HepG2 (cell line): ENCODE data around the gene ZNF213. TPM values are rescaled to one million over a fixed set of nuclear protein-coding genes. Genes with fewer than 3 reads are reported as not detected.

ENCODE experiments used
- CENPX ChIP-seq: sonication (generic); formaldehyde crosslinking; IDR thresholded peaks from 2 replicates; pipeline ENCODE4 v1.9.0; 2021; ENCODE audit warnings: mild to moderate bottlenecking, missing genetic modification reagents, moderate library complexity
- ELF3 ChIP-seq: IDR thresholded peaks from 2 replicates; pipeline ENCODE4 v1.6.1; 2016; ENCODE audit warnings: missing genetic modification reagents, missing compliant biosample characterization
- EP300 ChIP-seq, 3 experiments: sonication (generic) in 1 of 3; formaldehyde crosslinking in 1 of 3; IDR thresholded peaks; 2 replicates each; pipeline versions ENCODE4 v1.5.1 to v1.6.1; 2011 to 2020; ENCODE audit warnings: low read depth in 2 of 3, low read length in 2 of 3, borderline replicate concordance in 1 of 3, improper control_type of control experiment in 1 of 3, mild to moderate bottlenecking in 1 of 3, missing genetic modification reagents in 1 of 3, moderate library complexity in 1 of 3
- HCFC1 ChIP-seq: fragments of 150-350 bp; IDR thresholded peaks from 2 replicates; pipeline ENCODE4 v1.6.1; 2014; ENCODE audit warnings: low read depth, low read length
- HDAC1 ChIP-seq: sonication (generic); formaldehyde crosslinking; IDR thresholded peaks from 2 replicates; pipeline ENCODE4 v1.5.1; 2020; ENCODE audit warnings: mild to moderate bottlenecking, missing genetic modification reagents
- HMG20A ChIP-seq: IDR thresholded peaks from 2 replicates; pipeline ENCODE4 v1.6.1; 2016; ENCODE audit warnings: borderline replicate concordance
- HNF4A ChIP-seq: sonication (generic); formaldehyde crosslinking; IDR thresholded peaks from 2 replicates; pipeline ENCODE4 v1.4.0; 2020; ENCODE audit warnings: missing genetic modification reagents
- MTA1 ChIP-seq: sonication (generic); formaldehyde crosslinking; IDR thresholded peaks from 2 replicates; pipeline ENCODE4 v1.4.0; 2020; ENCODE audit warnings: missing genetic modification reagents, mild to moderate bottlenecking, borderline replicate concordance
- MXD1 ChIP-seq: sonication (generic); formaldehyde crosslinking; IDR thresholded peaks from 2 replicates; pipeline ENCODE4 v1.4.0; 2020; ENCODE audit warnings: mild to moderate bottlenecking, missing genetic modification reagents
- PRPF4 ChIP-seq: fragments of 200-400 bp; formaldehyde crosslinking; IDR thresholded peaks from 2 replicates; pipeline ENCODE4 v1.6.1; 2016; ENCODE audit warnings: low read length, low read depth; ENCODE audit not compliant: poor library complexity, severe bottlenecking
- RXRB ChIP-seq: IDR thresholded peaks from 2 replicates; pipeline ENCODE4 v1.6.1; 2016; ENCODE audit warnings: borderline replicate concordance, missing genetic modification reagents, missing compliant biosample characterization
- SALL2 ChIP-seq: sonication (generic); formaldehyde crosslinking; IDR thresholded peaks from 2 replicates; pipeline ENCODE4 v1.8.1; 2023; ENCODE audit warnings: mild to moderate bottlenecking, missing genetic modification reagents, inconsistent platforms
- ZEB1 ChIP-seq: IDR thresholded peaks from 2 replicates; pipeline ENCODE4 v1.6.1; 2012; ENCODE audit warnings: mild to moderate bottlenecking, low read depth, inconsistent platforms; ENCODE audit not compliant: insufficient replicate concordance
- ZNF232 ChIP-seq: sonication (generic); formaldehyde crosslinking; IDR thresholded peaks from 2 replicates; pipeline ENCODE4 v1.4.0; 2020; ENCODE audit warnings: missing genetic modification reagents, borderline replicate concordance
- ZNF275 ChIP-seq: sonication (generic); formaldehyde crosslinking; IDR thresholded peaks from 2 replicates; pipeline ENCODE4 v1.8.0; 2022; ENCODE audit warnings: missing genetic modification reagents, mild to moderate bottlenecking, inconsistent platforms, borderline replicate concordance
- ZNF441 ChIP-seq: sonication (generic); formaldehyde crosslinking; IDR thresholded peaks from 2 replicates; pipeline ENCODE4 v1.7.0; 2021; ENCODE audit warnings: missing genetic modification reagents, borderline replicate concordance
- ZNF670 ChIP-seq: sonication (generic); formaldehyde crosslinking; IDR thresholded peaks from 2 replicates; pipeline ENCODE4 v1.8.0; 2022; ENCODE audit warnings: mild to moderate bottlenecking, missing genetic modification reagents, borderline replicate concordance
- ZNF883 ChIP-seq: sonication (generic); formaldehyde crosslinking; IDR thresholded peaks from 2 replicates; pipeline ENCODE4 v1.5.1; 2020; ENCODE audit warnings: mild to moderate bottlenecking, missing genetic modification reagents; ENCODE audit errors: not compliant biosample characterization
- polyA plus RNA-seq, 8 experiments: library from polyadenylated mRNA; depleted of rRNA in 3 of 8; stranded (reverse) in 7 of 8; unstranded in 1 of 8; fragments of >200 nt; fragmentation: Illumina TruSeq in 4 of 8; extraction: Trizol in 4 of 8; gene quantifications; 2 replicates each; pipeline versions ENCODE4 v1.2.1 to v1.2.3, GENCODE V29; 2011 to 2016; ENCODE audit warnings: low read depth in 4 of 8, missing spikeins in 1 of 8, mixed read lengths in 1 of 8; ENCODE audit not compliant: insufficient read depth in 1 of 8
- total RNA-seq, 5 experiments: library from RNA; depleted of rRNA; stranded (reverse); fragments of >200 nt; fragmentation: Illumina TruSeq; extraction: Trizol; gene quantifications; 2 replicates each; pipeline ENCODE4 v1.2.3, GENCODE V29; 2016; ENCODE audit warnings: low read depth in 1 of 5
- TF ChIP-seq, protein P1 (sequence below): sonication (generic); formaldehyde crosslinking; conservative IDR thresholded peaks from 2 replicates; pipeline ENCODE4 v1.5.0; 2020; ENCODE audit warnings: missing genetic modification reagents
- TF ChIP-seq, protein P2 (sequence below): sonication (generic); formaldehyde crosslinking; IDR thresholded peaks from 2 replicates; pipeline ENCODE4 v1.5.1; 2020; ENCODE audit warnings: mild to moderate bottlenecking, missing genetic modification reagents, moderate library complexity

Gene ZNF213
- total and polyA plus RNA-seq, 2 of the 13 experiments (the other 11 are each of a cell fraction or from before 2014, with no cell fraction given), result 0.59 to 0.97 TPM

- peak; percentile 14; the same call in 1 of the 2 replicates for TF ChIP-seq ZNF232
- TF ChIP-seq ZNF275 (CRISPR knock-in tag), result 0 out of 2 replicates have a peak, but pooled peaks have one; percentile 53
- TF ChIP-seq MTA1 (CRISPR knock-in tag), result peak; percentile 30; the same call in 1 of the 2 replicates
- peak; percentile 29 for TF ChIP-seq ZEB1
- TF ChIP-seq, protein P1, sequence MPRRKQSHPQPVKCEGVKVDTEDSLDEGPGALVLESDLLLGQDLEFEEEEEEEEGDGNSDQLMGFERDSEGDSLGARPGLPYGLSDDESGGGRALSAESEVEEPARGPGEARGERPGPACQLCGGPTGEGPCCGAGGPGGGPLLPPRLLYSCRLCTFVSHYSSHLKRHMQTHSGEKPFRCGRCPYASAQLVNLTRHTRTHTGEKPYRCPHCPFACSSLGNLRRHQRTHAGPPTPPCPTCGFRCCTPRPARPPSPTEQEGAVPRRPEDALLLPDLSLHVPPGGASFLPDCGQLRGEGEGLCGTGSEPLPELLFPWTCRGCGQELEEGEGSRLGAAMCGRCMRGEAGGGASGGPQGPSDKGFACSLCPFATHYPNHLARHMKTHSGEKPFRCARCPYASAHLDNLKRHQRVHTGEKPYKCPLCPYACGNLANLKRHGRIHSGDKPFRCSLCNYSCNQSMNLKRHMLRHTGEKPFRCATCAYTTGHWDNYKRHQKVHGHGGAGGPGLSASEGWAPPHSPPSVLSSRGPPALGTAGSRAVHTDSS (CRISPR knock-in tag), result no peak
- peak; percentile 65 for TF ChIP-seq ELF3 (CRISPR knock-in tag)
- peak; percentile 47 for TF ChIP-seq HNF4A (CRISPR knock-in tag)
- peak; percentile 50; the same call in 1 of the 2 replicates for TF ChIP-seq HCFC1
- TF ChIP-seq HDAC1 (CRISPR knock-in tag), result peak; percentile 79
- no peak; the same call in 1 of the 2 replicates for TF ChIP-seq RXRB (CRISPR knock-in tag)
- TF ChIP-seq ZNF883 (CRISPR knock-in tag), result peak; percentile 73
- no peak for TF ChIP-seq PRPF4
- no peak for TF ChIP-seq CENPX (CRISPR knock-in tag)
- TF ChIP-seq, protein P2, sequence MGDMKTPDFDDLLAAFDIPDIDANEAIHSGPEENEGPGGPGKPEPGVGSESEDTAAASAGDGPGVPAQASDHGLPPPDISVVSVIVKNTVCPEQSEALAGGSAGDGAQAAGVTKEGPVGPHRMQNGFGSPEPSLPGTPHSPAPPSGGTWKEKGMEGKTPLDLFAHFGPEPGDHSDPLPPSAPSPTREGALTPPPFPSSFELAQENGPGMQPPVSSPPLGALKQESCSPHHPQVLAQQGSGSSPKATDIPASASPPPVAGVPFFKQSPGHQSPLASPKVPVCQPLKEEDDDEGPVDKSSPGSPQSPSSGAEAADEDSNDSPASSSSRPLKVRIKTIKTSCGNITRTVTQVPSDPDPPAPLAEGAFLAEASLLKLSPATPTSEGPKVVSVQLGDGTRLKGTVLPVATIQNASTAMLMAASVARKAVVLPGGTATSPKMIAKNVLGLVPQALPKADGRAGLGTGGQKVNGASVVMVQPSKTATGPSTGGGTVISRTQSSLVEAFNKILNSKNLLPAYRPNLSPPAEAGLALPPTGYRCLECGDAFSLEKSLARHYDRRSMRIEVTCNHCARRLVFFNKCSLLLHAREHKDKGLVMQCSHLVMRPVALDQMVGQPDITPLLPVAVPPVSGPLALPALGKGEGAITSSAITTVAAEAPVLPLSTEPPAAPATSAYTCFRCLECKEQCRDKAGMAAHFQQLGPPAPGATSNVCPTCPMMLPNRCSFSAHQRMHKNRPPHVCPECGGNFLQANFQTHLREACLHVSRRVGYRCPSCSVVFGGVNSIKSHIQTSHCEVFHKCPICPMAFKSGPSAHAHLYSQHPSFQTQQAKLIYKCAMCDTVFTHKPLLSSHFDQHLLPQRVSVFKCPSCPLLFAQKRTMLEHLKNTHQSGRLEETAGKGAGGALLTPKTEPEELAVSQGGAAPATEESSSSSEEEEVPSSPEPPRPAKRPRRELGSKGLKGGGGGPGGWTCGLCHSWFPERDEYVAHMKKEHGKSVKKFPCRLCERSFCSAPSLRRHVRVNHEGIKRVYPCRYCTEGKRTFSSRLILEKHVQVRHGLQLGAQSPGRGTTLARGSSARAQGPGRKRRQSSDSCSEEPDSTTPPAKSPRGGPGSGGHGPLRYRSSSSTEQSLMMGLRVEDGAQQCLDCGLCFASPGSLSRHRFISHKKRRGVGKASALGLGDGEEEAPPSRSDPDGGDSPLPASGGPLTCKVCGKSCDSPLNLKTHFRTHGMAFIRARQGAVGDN (CRISPR knock-in tag), result peak; percentile 87
- peak; percentile 68 for TF ChIP-seq MXD1 (CRISPR knock-in tag)
- no peak for TF ChIP-seq HMG20A (CRISPR knock-in tag)
- TF ChIP-seq ZNF441 (CRISPR knock-in tag), result no peak
- peak; percentile 83; the same call in 1 of the 2 replicates for TF ChIP-seq ZNF670
- peak; percentile 7; the same call in 1 of the 2 replicates for TF ChIP-seq SALL2 (CRISPR knock-in tag)
- TF ChIP-seq EP300 (IDR thresholded peaks at IDR 0.05; ENCODE audit: low read depth in 2 of 2, low read length in 2 of 2), result no peak; a peak in 1 of 4 replicates
- TF ChIP-seq EP300 (CRISPR knock-in tag; IDR thresholded peaks at IDR 0.05; ENCODE audit: borderline replicate concordance), result no peak
These were observed 28.5 kb upstream of the ZNF213 start (continued) for GRCh38 chr16:3106205-3106928.
